Thymus (tissue), 11 donors: ENCODE results near the gene FLNC. TPM values are rescaled to one million over a fixed set of nuclear protein-coding genes. Genes with fewer than 3 reads are reported as not detected.

ENCODE experiments used
- DNase-seq, 9 donors: peaks; one replicate each; pipeline ENCODE4 v3.0.0-alpha.2; 2013; ENCODE audit warnings: low spot score in 9 of 9, low read depth in 6 of 9, missing footprints in 1 of 9
- H3K27ac ChIP-seq, 2 donors: one replicate each; pipeline ENCODE4 v1.5.1; 2013; ENCODE audit warnings: control low read depth in 1 of 2, low read depth in 1 of 2, low read length in 1 of 2, mild to moderate bottlenecking in 1 of 2, moderate library complexity in 1 of 2
- H3K27me3 ChIP-seq, 2 donors: one replicate each; pipeline ENCODE4 v1.5.1; 2013; ENCODE audit warnings: low read length in 1 of 2; ENCODE audit not compliant: control insufficient read depth in 2 of 2, insufficient read depth in 1 of 2
- H3K36me3 ChIP-seq, 2 donors: one replicate each; pipeline ENCODE4 v1.5.1; 2013; ENCODE audit warnings: low read length in 1 of 2, mild to moderate bottlenecking in 1 of 2, moderate library complexity in 1 of 2; ENCODE audit not compliant: control insufficient read depth in 2 of 2, insufficient read depth in 2 of 2
- H3K4me1 ChIP-seq, 2 donors: one replicate each; pipeline ENCODE4 v1.5.1; 2013; ENCODE audit warnings: low read length in 2 of 2; ENCODE audit not compliant: control insufficient read depth in 2 of 2, insufficient read depth in 2 of 2
- H3K4me3 ChIP-seq, 2 donors: one replicate each; pipeline ENCODE4 v1.5.1; 2013; ENCODE audit warnings: low read length in 2 of 2, control low read depth in 1 of 2, mild to moderate bottlenecking in 1 of 2
- H3K9me3 ChIP-seq, 2 donors: one replicate each; pipeline ENCODE4 v1.5.1; 2013; ENCODE audit warnings: low read length in 1 of 2, mild to moderate bottlenecking in 1 of 2; ENCODE audit not compliant: control insufficient read depth in 2 of 2, insufficient read depth in 1 of 2
- WGBS: extraction: QIAGEN DNeasy Blood & Tissue Kit; methylation state at CpG from one replicate; pipeline ENCODE4 v1.1.7; 2013; 5-methylcytosine and 5-hydroxymethylcytosine counted together
- polyA plus RNA-seq: library from polyadenylated mRNA; stranded (reverse); fragments of 200-250 nt; gene quantifications from one replicate; pipeline ENCODE4 v1.2.3, GENCODE V29; 2013
- total RNA-seq: library from RNA; stranded (reverse); fragments of 120-200 nt; gene quantifications from one replicate; pipeline ENCODE4 v1.2.4, GENCODE V29; 2013
- donor health status: healthy.

Gene FLNC
- total and polyA plus RNA-seq, 2 donors: 0.71 to 0.96 TPM

DNA sequence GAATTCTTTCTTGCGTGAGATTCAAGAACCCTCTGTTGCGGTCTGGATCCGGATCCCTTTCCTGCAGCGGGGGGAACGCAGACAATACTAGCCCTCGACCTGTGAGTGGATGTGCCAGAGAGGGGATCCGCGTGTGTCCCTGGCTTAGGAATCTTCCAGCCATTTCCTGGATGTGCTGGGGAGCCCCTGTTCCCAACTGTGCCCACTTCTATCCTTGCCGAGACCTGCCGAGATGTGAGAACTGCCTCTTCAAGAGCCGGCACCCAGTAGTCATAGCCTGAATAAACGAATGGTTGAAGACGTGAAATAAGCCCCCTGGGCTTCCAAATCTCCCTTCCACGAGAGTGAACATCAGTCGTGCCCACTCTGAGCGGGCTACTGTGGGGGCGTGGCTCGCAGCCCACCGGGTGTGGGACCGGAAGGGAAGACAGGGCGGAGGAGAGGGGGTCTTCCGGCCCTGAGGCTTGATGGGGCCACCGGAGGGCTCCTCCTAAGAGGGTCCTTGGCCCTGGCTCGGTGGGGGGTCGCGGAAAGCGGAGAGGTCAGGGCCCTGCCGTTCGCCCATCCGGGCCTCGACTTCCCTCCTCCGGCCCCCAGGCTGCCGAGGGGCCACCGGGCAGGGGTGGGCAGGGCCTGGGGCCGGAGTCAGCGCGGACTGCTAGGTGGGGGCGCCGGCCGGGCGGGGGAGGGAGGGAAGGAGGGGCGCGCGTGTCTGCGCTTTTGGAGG lies 39.7 kb upstream of the FLNC start:
- Histone ChIP-seq H3K27ac (no peak overlapping the region), H3K4me3 (peak overlapping the region; percentile 69 to 77), H3K4me1 (peaks cover 10 to 23% of the 10 kb centered on the region in 2 donors), H3K9me3 (no peaks in the 10 kb centered on the region), H3K36me3 (peaks cover 0 to 4% of the 10 kb centered on the region in 2 donors), H3K27me3 (peaks cover 0 to 34% of the 10 kb centered on the region in 2 donors)
- WGBS: 17% methylated on average over 45 of the region's 45 CpGs
- DNase-seq: peak in 5 of 9 donors; percentile 15 to 49 (median 25)

DNA sequence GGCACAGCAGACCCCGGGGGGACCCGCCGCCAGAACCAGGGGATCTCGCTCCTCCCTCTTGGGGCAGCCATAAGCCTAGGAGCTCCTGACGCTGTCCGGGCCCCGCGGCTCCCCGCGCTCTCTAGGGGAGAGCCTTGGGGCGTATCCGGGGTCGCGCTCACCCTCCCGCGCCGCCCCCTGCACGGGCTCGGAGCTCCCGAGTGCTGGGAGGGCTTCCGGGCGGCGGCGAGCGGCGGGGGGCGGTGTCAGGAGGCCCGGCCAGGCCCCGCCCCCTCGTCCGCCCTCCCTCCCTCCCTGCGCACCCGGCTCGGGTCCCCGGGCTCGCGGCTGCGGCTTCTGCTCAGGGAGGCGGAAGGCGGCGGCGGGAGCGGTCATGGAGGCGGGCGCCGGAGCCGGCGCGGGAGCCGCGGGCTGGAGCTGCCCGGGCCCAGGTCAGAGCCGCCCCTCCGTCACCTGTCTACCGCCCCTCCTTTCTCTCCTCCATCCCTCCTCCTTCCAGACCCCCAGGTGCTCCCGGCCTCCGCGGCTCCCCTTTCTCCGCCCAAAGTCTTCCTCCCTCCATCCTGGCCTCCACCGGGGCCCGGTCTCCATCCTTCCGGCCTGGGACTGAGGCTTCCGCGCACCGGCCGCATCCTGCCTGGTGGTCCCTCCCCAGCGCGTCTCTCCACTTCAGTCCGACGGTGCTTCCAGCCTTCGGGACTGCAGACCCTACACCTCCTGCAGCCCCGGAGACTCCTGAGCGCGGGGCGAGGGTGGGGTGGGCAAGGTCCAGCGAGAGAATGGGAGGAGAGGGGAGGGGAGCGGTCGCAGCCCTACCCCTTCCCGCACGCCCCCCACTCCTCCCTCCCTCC lies 38.9 kb upstream of the FLNC start, which contains the start of gene CCDC136:
Gene CCDC136 (plus strand): TSS at position 848 of the 851 bp plus-strand sequence. CDS start 444 bp downstream, outside the sequence.
- Histone ChIP-seq H3K9me3 (no peaks in the 10 kb centered on the region), H3K36me3 (peaks cover 0 to 4% of the 10 kb centered on the region in 2 donors), H3K4me3 (peak within 1 kb of the TSS; percentile 76 to 77), H3K27ac (peak within 1 kb of the TSS in 1 of 2 donors; percentile 64), H3K27me3 (peaks cover 0 to 34% of the 10 kb centered on the region in 2 donors), H3K4me1 (peaks cover 10 to 23% of the 10 kb centered on the region in 2 donors)
- 1% methylated on average over 80 of the region's 80 CpGs for WGBS
- DNase-seq: peak; percentile 31 to 91 (median 78)

DNA sequence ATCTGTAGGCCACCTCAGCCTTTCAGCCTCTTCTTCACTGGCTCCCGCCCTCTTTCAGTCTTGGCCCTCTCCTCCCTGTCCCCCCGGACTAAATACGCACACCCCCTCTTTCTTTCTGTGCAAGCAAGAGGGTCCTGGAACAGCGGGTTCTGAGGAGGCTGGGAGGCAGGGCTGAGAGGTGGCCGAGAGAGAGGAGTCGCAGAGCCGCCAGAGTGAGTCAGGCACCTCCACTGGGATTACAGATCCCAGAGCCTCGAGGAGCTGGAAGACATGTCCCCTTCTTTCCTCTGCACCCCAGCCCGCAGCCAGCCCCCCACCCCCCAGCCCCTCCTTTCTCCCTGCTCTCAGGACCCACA lies 38.3 kb upstream of the FLNC start:
- 65% methylated on average over 9 of the region's 9 CpGs for WGBS
- Histone ChIP-seq H3K9me3 (no peaks in the 10 kb centered on the region), H3K4me3 (peak overlapping the region; percentile 76 to 77), H3K36me3 (peaks cover 0 to 4% of the 10 kb centered on the region in 2 donors), H3K27ac (no peak overlapping the region), H3K4me1 (peaks cover 10 to 23% of the 10 kb centered on the region in 2 donors), H3K27me3 (peaks cover 0 to 34% of the 10 kb centered on the region in 2 donors)
- DNase-seq: no peak

DNA sequence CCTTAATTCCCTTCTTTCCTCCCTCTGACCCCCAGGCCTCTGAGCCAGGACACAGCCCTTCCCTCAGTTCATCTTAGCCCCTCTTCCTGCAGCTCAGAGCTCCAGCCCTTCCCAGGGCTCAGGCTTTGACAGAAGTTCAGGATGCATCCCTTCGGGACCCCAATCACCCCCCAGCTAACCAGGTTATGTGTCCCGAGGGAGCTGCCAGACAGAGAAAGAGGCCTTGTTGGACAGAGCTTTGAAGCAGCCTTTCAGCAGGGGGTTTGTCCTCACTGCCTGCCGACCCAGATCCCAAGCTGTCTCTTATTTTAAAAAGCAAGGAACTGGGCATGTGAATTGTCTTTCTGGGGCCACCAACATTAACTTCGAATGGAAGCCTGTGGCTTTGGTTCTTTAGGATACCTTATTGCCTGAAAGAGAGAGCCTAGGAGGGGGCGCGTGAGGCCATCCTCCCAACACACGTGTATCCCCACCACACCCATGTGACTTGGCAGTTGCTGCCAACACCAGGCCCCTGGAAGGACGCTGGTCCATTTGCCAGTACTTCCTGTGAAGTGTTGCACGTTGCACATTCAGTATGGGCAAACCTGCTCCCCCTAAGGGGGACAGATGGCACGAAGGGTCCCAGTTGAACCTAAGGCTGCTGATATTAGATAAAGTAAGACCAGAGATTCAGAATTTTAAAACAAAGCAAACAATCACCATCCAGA lies 37.6 kb upstream of the FLNC start:
- 58% methylated on average over 10 of the region's 10 CpGs for WGBS
- Histone ChIP-seq H3K27ac (no peak overlapping the region), H3K4me3 (no peak overlapping the region), H3K36me3 (peaks cover 0 to 4% of the 10 kb centered on the region in 2 donors), H3K9me3 (no peaks in the 10 kb centered on the region), H3K27me3 (peaks cover 0 to 34% of the 10 kb centered on the region in 2 donors), H3K4me1 (peaks cover 10 to 23% of the 10 kb centered on the region in 2 donors)
- DNase-seq: peak in 2 of 9 donors; percentile 10 to 27

DNA sequence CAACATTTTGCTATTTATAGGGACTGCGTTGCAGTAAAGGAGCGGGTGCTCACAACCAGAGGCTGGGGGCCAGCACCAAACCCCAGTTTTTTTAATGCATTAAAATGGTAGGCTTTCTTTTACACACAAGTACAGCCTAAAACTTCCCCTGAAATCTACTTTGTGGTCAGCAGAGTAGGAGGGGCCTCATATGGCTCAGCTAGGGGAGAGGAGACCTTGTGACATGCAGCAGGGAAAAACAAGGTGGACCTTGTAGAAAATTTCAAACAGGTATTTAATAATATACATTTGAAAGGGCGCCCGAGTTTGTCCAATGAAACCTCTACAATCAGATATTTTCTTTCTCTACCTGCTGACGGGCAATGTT lies 37.0 kb upstream of the FLNC start:
- no peak overlapping the region for H3K4me3 ChIP-seq
- DNase-seq: no peak
- no peaks in the 10 kb centered on the region for H3K9me3 ChIP-seq
- 93% methylated on average over 5 of the region's 5 CpGs for WGBS
- no peak overlapping the region for H3K27ac ChIP-seq
- peaks cover 0 to 34% of the 10 kb centered on the region in 2 donors for H3K27me3 ChIP-seq
- peaks cover 0 to 4% of the 10 kb centered on the region in 2 donors for H3K36me3 ChIP-seq
- peaks cover 10 to 23% of the 10 kb centered on the region in 2 donors for H3K4me1 ChIP-seq

DNA sequence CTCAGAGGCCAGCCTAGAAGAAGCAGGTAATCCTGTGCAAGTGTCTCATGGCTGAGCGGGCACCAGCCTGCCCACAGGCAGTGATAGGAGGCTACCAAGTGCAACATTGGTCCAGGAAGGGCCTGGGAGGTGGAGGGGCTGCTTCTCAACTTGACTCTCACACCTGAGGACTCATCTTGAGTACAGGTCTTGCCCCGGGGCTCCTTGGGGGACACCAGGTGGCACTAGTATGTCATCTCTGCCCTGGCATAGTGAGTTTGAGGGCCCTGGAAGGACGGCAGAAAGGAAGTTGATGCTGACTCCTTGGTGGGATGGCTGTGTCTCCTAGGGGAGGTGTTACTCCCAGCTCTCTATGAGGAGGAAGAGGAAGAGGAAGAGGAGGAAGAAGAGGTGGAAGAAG lies 36.2 kb upstream of the FLNC start:
- DNase-seq: peak in 4 of 9 donors; percentile 13 to 39 (median 20)
- H3K9me3 ChIP-seq: no peaks in the 10 kb centered on the region
- WGBS: 57% methylated on average over 3 of the region's 3 CpGs
- peaks cover 0 to 4% of the 10 kb centered on the region in 2 donors for H3K36me3 ChIP-seq
- H3K27me3 ChIP-seq: peaks cover 0 to 27% of the 10 kb centered on the region in 2 donors
- H3K4me1 ChIP-seq: peaks cover 10 to 23% of the 10 kb centered on the region in 2 donors
- H3K27ac ChIP-seq: no peak overlapping the region
- no peak overlapping the region for H3K4me3 ChIP-seq

DNA sequence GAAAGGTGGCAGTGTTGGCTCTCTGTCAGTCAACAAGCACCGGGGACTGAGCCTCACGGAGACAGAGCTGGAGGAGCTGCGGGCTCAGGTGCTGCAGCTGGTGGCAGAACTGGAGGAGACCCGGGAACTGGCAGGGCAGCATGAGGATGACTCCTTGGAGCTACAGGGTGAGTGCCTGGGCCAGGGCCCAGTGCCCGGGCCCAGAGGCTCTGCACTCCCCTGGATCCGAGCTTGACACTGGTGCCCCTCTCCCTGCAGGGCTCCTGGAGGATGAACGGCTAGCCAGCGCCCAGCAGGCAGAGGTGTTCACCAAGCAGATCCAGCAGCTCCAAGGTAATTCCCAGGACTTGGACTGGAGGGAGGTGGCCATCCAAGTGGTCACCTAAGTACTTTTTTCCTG lies 35.8 kb upstream of the FLNC start:
- DNase-seq: no peak
- H3K9me3 ChIP-seq: no peaks in the 10 kb centered on the region
- peaks cover 0 to 4% of the 10 kb centered on the region in 2 donors for H3K36me3 ChIP-seq
- no peak overlapping the region for H3K27ac ChIP-seq
- peaks cover 0 to 24% of the 10 kb centered on the region in 2 donors for H3K27me3 ChIP-seq
- WGBS: 97% methylated on average over 8 of the region's 8 CpGs
- no peak overlapping the region for H3K4me3 ChIP-seq
- peaks cover 10 to 23% of the 10 kb centered on the region in 2 donors for H3K4me1 ChIP-seq

DNA sequence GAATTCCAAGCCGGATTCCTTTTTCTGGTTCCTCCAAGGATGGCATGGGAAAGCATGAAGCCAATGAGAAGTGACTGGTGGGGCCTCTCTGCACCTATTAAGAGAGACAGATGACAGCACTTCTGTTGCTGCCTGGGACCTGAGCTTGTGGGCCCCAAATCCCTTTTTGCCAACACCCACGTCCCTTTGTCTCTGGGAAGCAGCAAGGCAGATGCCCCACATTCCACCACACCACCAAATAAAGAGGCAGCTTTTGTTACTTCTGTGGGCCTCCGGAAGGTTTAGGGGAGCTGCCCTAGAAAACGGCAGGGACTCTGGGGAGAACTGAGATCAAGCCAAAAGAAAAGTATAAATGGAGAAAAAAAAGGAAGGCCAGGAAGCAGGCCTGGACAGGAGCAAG lies 35.1 kb upstream of the FLNC start:
- Histone ChIP-seq H3K4me1 (peaks cover 10 to 23% of the 10 kb centered on the region in 2 donors), H3K9me3 (no peaks in the 10 kb centered on the region), H3K27ac (no peak overlapping the region), H3K27me3 (peaks cover 0 to 20% of the 10 kb centered on the region in 2 donors), H3K4me3 (no peak overlapping the region), H3K36me3 (peaks cover 0 to 4% of the 10 kb centered on the region in 2 donors)
- WGBS: 95% methylated on average over 4 of the region's 4 CpGs
- DNase-seq: no peak
